Sigmoid colon (tissue), 7 donors: ENCODE results near the gene NR4A3. TPM values are rescaled to one million over a fixed set of nuclear protein-coding genes. Genes with fewer than 3 reads are reported as not detected.

Experiments
- DNase-seq: peaks from one replicate; pipeline ENCODE4 v3.0.0-alpha.2; 2019
- H3K27ac ChIP-seq, 4 donors: fragments of 200-600 bp; sonication (generic); one replicate each; pipeline ENCODE4 v1.5.1; 2016 to 2019; ENCODE audit warnings: mild to moderate bottlenecking in 1 of 4
- H3K27me3 ChIP-seq, 3 donors: fragments of 200-600 bp; sonication (generic); one replicate each; pipeline ENCODE4 v1.5.1; 2019; ENCODE audit warnings: mild to moderate bottlenecking in 1 of 3
- H3K36me3 ChIP-seq, 4 donors: fragments of 200-600 bp; sonication (generic); one replicate each; pipeline ENCODE4 v1.5.1; 2016 to 2019
- H3K4me1 ChIP-seq, 4 donors: fragments of 200-600 bp; sonication (generic); one replicate each; pipeline ENCODE4 v1.5.1; 2017 to 2019
- H3K4me3 ChIP-seq, 4 donors: fragments of 200-600 bp; sonication (generic); one replicate each; pipeline ENCODE4 v1.5.1; 2017 to 2019; ENCODE audit warnings: mild to moderate bottlenecking in 2 of 4, moderate library complexity in 1 of 4
- H3K9me3 ChIP-seq, 4 donors: fragments of 200-600 bp in 3 of 4; sonication (generic) in 3 of 4; one replicate each; pipeline versions ENCODE4 v1.5.1 to v1.6.1; 2013 to 2019
- CTCF ChIP-seq, 4 experiments: fragments of 450-650 bp in 3 of 4; fragments of 200-600 bp in 1 of 4; IDR thresholded peaks; one replicate each; pipeline ENCODE4 v1.5.1; 2016 to 2019; ENCODE audit warnings: antibody characterized with exemption in 4 of 4, mild to moderate bottlenecking in 3 of 4, moderate library complexity in 2 of 4
- EP300 ChIP-seq, 4 donors: sonication (generic); formaldehyde crosslinking; IDR thresholded peaks; one replicate each; pipeline ENCODE4 v1.6.1; 2017; ENCODE audit warnings: antibody characterized with exemption in 4 of 4
- POLR2A ChIP-seq, 2 donors: fragments of 450-650 bp; IDR thresholded peaks; one replicate each; pipeline ENCODE4 v1.6.1; 2016; ENCODE audit warnings: antibody characterized with exemption in 2 of 2, mild to moderate bottlenecking in 2 of 2, moderate library complexity in 2 of 2
- POLR2AphosphoS5 ChIP-seq, 4 donors: sonication (generic); formaldehyde crosslinking; IDR thresholded peaks; one replicate each; pipeline ENCODE4 v1.6.1; 2017; ENCODE audit warnings: antibody characterized with exemption in 4 of 4
- WGBS, 2 donors: extraction: QIAGEN DNeasy Blood & Tissue Kit; methylation state at CpG; one replicate each; pipeline ENCODE4 v1.1.7; 2013; 5-methylcytosine and 5-hydroxymethylcytosine counted together
- intact Hi-C: fragments of 100-400 bp; cut with DNase I; formaldehyde crosslinking; loops from one replicate; pipeline ENCODE4 v1.15.1; 2023
- polyA plus RNA-seq, 3 donors: library from polyadenylated mRNA; stranded (reverse); fragments of 200-250 nt; gene quantifications; one replicate each; pipeline ENCODE4 v1.2.3, GENCODE V29; 2013
- total RNA-seq, 4 donors: library from RNA; depleted of rRNA; stranded (reverse); fragments of >200 nt; gene quantifications; one replicate each; pipeline ENCODE4 v1.1.0, GENCODE V29; 2016
- donor health status: healthy with polysubstance abuse.
- donor health status: Bipolar disorder and iron deficiency.
- donor health status: healthy.

The NR4A3 gene
- total and polyA plus RNA-seq, 7 donors, result 1.1 to 6.4 (median 1.2) TPM

- Histone ChIP-seq H3K27ac (no peak overlapping the region), H3K36me3 (no peaks in the 10 kb centered on the region), H3K9me3 (no peaks in the 10 kb centered on the region), H3K27me3 (no peaks in the 10 kb centered on the region), H3K4me3 (no peak overlapping the region), H3K4me1 (no peaks in the 10 kb centered on the region)
- DNase-seq, result no peak
- intact Hi-C loops, result no loop called here
- TF ChIP-seq POLR2AphosphoS5 (IDR thresholded peaks at IDR 0.05) (no peak), POLR2A (IDR thresholded peaks at IDR 0.05) (no peak), CTCF (IDR thresholded peaks at IDR 0.05) (no peak), EP300 (IDR thresholded peaks at IDR 0.05) (no peak)
- 94 to 95% methylated on average over 3 of the region's 3 CpGs for WGBS, 2 donors
These were observed 36.4 kb downstream of the NR4A3 start for GRCh38 chr9:99858087-99858486.

GRCh38 chr9:99859243-99859980 lies 37.7 kb downstream of the NR4A3 start:
- Histone ChIP-seq H3K4me3 (no peak overlapping the region), H3K36me3 (no peaks in the 10 kb centered on the region), H3K27me3 (no peaks in the 10 kb centered on the region), H3K9me3 (no peaks in the 10 kb centered on the region), H3K27ac (no peak overlapping the region), H3K4me1 (no peaks in the 10 kb centered on the region)
- TF ChIP-seq EP300 (IDR thresholded peaks at IDR 0.05), result no peak
- no peak for TF ChIP-seq POLR2AphosphoS5 (IDR thresholded peaks at IDR 0.05)
- TF ChIP-seq POLR2A (IDR thresholded peaks at IDR 0.05), result no peak
- no peak for TF ChIP-seq CTCF (IDR thresholded peaks at IDR 0.05)
- 80 to 86% methylated on average over 5 of the region's 5 CpGs for WGBS, 2 donors
- no peak for DNase-seq
- intact Hi-C loops, result no loop called here

GRCh38 chr9:99860266-99860665 lies 38.6 kb downstream of the NR4A3 start:
- Histone ChIP-seq H3K9me3 (no peaks in the 10 kb centered on the region), H3K4me3 (no peak overlapping the region), H3K27me3 (no peaks in the 10 kb centered on the region), H3K36me3 (no peaks in the 10 kb centered on the region), H3K27ac (no peak overlapping the region), H3K4me1 (no peaks in the 10 kb centered on the region)
- WGBS, 2 donors, result 62 to 72% methylated on average over 1 of the region's 1 CpG
- no peak for DNase-seq
- TF ChIP-seq CTCF (IDR thresholded peaks at IDR 0.05), result no peak
- TF ChIP-seq POLR2AphosphoS5 (IDR thresholded peaks at IDR 0.05), result no peak
- no peak for TF ChIP-seq POLR2A (IDR thresholded peaks at IDR 0.05)
- TF ChIP-seq EP300 (IDR thresholded peaks at IDR 0.05), result no peak
- intact Hi-C loops, result no loop called here

- Histone ChIP-seq H3K9me3 (no peaks in the 10 kb centered on the region), H3K4me1 (no peaks in the 10 kb centered on the region), H3K4me3 (no peak overlapping the region), H3K36me3 (no peaks in the 10 kb centered on the region), H3K27ac (no peak overlapping the region), H3K27me3 (no peaks in the 10 kb centered on the region)
- no peak for TF ChIP-seq CTCF (IDR thresholded peaks at IDR 0.05)
- TF ChIP-seq POLR2AphosphoS5 (IDR thresholded peaks at IDR 0.05), result no peak
- TF ChIP-seq EP300 (IDR thresholded peaks at IDR 0.05), result no peak
- TF ChIP-seq POLR2A (IDR thresholded peaks at IDR 0.05), result no peak
- intact Hi-C loops, result no loop called here
- 89 to 94% methylated on average over 2 of the region's 2 CpGs for WGBS, 2 donors
- DNase-seq, result no peak
These were observed 42.3 kb downstream of the NR4A3 start for GRCh38 chr9:99863955-99864354.

- H3K36me3 ChIP-seq, result no peaks in the 10 kb centered on the region
- H3K4me3 ChIP-seq, result no peak overlapping the region
- TF ChIP-seq CTCF (IDR thresholded peaks at IDR 0.05), result no peak
- TF ChIP-seq POLR2A (IDR thresholded peaks at IDR 0.05), result no peak
- no peak for TF ChIP-seq EP300 (IDR thresholded peaks at IDR 0.05)
- no peak for TF ChIP-seq POLR2AphosphoS5 (IDR thresholded peaks at IDR 0.05)
- DNase-seq, result no peak
- intact Hi-C loops, result no loop called here
- H3K9me3 ChIP-seq, result no peaks in the 10 kb centered on the region
- no peaks in the 10 kb centered on the region for H3K4me1 ChIP-seq
- H3K27ac ChIP-seq, result no peak overlapping the region
- H3K27me3 ChIP-seq, result no peaks in the 10 kb centered on the region
- 63 to 89% methylated on average over 2 of the region's 2 CpGs for WGBS, 2 donors
These were observed 44.7 kb downstream of the NR4A3 start for GRCh38 chr9:99866398-99866797.
